A673 (cell line): ENCODE measurements around the gene NDST3. TPM values are rescaled to one million over a fixed set of nuclear protein-coding genes. Genes with fewer than 3 reads are reported as not detected.

ENCODE experiments used
- BruUV-seq: library from RNA; stranded (reverse); fragments of 400-500 nt; replicated peaks from 2 replicates; lab custom pipeline; 2021; lab: Mats Ljungman, UMichigan
- CTCF ChIA-PET: fragments of 300-600 bp; sonication (Branson Sonifier 250); formaldehyde crosslinking; loops from one replicate; lab custom pipeline; 2022; ENCODE audit warnings: antibody characterized with exemption; lab: Charles Lee
- POLR2A ChIA-PET: fragments of 300-600 bp; sonication (Branson Sonifier 250); formaldehyde crosslinking; loops from one replicate; lab custom pipeline; 2022; ENCODE audit warnings: antibody characterized with exemption; ENCODE audit not compliant: low non-redundant PET; lab: Charles Lee
- DNase-seq: peaks from one replicate; pipeline ENCODE4 v3.0.0-alpha.2; 2015; ENCODE audit warnings: low spot score
- H3K27ac ChIP-seq: fragments of 200-600 bp; sonication (generic); 2 replicates; pipeline ENCODE4 v1.5.1; 2016; ENCODE audit warnings: mixed run types, low read depth, mild to moderate bottlenecking, mixed read lengths, antibody characterized with exemption, low read length; ENCODE audit not compliant: poor library complexity, severe bottlenecking
- H3K27me3 ChIP-seq: fragments of 200-600 bp; sonication (generic); replicated peaks from 2 replicates; pipeline ENCODE4 v1.6.1; 2017; ENCODE audit warnings: mixed run types, low read depth, mild to moderate bottlenecking, mixed read lengths, antibody characterized with exemption, low read length; ENCODE audit not compliant: insufficient read depth, poor library complexity
- H3K36me3 ChIP-seq: fragments of 200-600 bp; sonication (generic); 2 replicates; pipeline ENCODE4 v1.6.1; 2016; ENCODE audit warnings: mixed run types, mild to moderate bottlenecking, mixed read lengths, antibody characterized with exemption, low read length; ENCODE audit not compliant: insufficient read depth, poor library complexity, severe bottlenecking
- H3K4me1 ChIP-seq: fragments of 200-600 bp; sonication (generic); 2 replicates; pipeline ENCODE4 v1.6.1; 2017; ENCODE audit warnings: mixed run types, mild to moderate bottlenecking, mixed read lengths, antibody characterized with exemption, low read length; ENCODE audit not compliant: insufficient read depth, poor library complexity, severe bottlenecking
- H3K4me3 ChIP-seq: fragments of 200-600 bp; sonication (generic); 2 replicates; pipeline ENCODE4 v1.5.1; 2016; ENCODE audit warnings: low read depth, mixed run types, mild to moderate bottlenecking, mixed read lengths, low read length; ENCODE audit not compliant: poor library complexity, severe bottlenecking
- H3K9me3 ChIP-seq: fragments of 200-600 bp; sonication (generic); 2 replicates; pipeline ENCODE4 v1.6.1; 2016; ENCODE audit warnings: mixed run types, low read depth, mild to moderate bottlenecking, mixed read lengths, antibody characterized with exemption, low read length; ENCODE audit not compliant: poor library complexity, severe bottlenecking
- EZH2 ChIP-seq: fragments of 200-600 bp; sonication (generic); IDR thresholded peaks from 2 replicates; pipeline ENCODE4 v1.6.1; 2017; ENCODE audit warnings: borderline replicate concordance, low read depth, mild to moderate bottlenecking, mixed read lengths, antibody characterized with exemption, low read length; ENCODE audit not compliant: poor library complexity, severe bottlenecking
- intact Hi-C: fragments of 100-400 bp; cut with micrococcal nuclease; formaldehyde crosslinking; loops from one replicate; pipeline ENCODE4 v1.10.0; 2022; ENCODE audit not compliant: unreplicated experiment
- total RNA-seq: library from RNA; stranded (reverse); gene quantifications from 2 replicates; pipeline ENCODE4 v1.2.3, GENCODE V29; 2021
- TF ChIP-seq, protein P1 (sequence below): fragments of 300-800, 200-600 bp; sonication (generic); conservative IDR thresholded peaks from 2 replicates; pipeline ENCODE4 v1.5.1; 2017; ENCODE audit warnings: low read depth, mild to moderate bottlenecking, antibody characterized with exemption, low read length, moderate library complexity, mixed read lengths

The NDST3 gene
- total RNA-seq, 1 experiment from 2014 or later = 3.0 TPM

DNA sequence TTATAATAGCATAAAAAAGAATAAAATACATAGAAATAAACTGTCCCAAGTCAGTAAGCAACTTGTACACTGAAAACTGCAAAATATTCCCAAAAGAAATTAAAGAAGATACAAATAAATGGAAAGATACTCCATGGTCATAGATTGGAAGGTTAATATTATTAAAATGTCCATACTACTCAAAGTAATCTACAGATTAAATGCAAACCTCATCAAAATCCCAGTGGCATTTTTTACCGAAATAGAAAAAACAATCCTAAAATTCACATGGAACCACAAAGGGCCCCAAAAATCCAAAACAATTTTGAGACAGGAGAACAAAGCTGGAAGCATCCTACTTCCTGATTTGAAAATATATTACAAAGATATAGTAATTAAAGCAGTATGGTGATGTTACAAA is 133.0 kb downstream of the NDST3 start:
- Histone ChIP-seq H3K4me3 (no peak overlapping the region), H3K4me1 (no peaks in the 10 kb centered on the region), H3K36me3 (no peaks in the 10 kb centered on the region), H3K27me3 (no peaks in the 10 kb centered on the region), H3K27ac (no peak overlapping the region), H3K9me3 (peaks cover 13% of the 10 kb centered on the region)
- ChIA-PET CTCF (no interaction called here), POLR2A (no interaction called here)
- DNase-seq = no peak
- intact Hi-C loops = no loop called here
- TF ChIP-seq EZH2 = no peak
- TF ChIP-seq, protein P1, sequence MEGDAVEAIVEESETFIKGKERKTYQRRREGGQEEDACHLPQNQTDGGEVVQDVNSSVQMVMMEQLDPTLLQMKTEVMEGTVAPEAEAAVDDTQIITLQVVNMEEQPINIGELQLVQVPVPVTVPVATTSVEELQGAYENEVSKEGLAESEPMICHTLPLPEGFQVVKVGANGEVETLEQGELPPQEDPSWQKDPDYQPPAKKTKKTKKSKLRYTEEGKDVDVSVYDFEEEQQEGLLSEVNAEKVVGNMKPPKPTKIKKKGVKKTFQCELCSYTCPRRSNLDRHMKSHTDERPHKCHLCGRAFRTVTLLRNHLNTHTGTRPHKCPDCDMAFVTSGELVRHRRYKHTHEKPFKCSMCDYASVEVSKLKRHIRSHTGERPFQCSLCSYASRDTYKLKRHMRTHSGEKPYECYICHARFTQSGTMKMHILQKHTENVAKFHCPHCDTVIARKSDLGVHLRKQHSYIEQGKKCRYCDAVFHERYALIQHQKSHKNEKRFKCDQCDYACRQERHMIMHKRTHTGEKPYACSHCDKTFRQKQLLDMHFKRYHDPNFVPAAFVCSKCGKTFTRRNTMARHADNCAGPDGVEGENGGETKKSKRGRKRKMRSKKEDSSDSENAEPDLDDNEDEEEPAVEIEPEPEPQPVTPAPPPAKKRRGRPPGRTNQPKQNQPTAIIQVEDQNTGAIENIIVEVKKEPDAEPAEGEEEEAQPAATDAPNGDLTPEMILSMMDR = no peak
- BruUV-seq = no TSS peak

DNA sequence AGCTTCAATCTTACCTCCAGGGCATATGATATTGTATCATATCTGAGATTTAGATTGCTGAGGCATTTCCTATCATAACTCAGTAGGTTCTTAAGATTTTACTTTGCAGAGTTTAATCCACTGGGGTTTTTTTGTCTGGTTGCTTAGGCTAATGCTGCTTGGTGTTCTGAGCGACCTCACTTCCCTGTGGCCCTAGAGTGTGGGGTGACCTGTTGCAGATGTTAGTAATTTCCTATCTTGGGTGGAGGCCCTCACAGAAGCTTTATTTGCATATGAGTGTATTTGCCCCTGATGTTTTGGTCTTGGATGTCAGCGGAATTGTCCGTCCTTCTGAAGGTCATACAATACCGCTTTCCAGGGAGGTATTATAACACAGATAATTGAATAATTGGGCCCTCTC is 137.1 kb downstream of the NDST3 start:
- no peak for DNase-seq
- no peak overlapping the region for H3K27ac ChIP-seq
- no TSS peak for BruUV-seq
- TF ChIP-seq, protein P1 = no peak
- no peak for TF ChIP-seq EZH2
- peaks cover 13% of the 10 kb centered on the region for H3K9me3 ChIP-seq
- POLR2A ChIA-PET = no interaction called here
- H3K36me3 ChIP-seq = no peaks in the 10 kb centered on the region
- H3K4me3 ChIP-seq = no peak overlapping the region
- no peaks in the 10 kb centered on the region for H3K27me3 ChIP-seq
- CTCF ChIA-PET = interaction anchor here (0.6 kb wide), 1 partner anchor 28 kb away, joined by 5 read pairs; no protein-coding TSS in a partner anchor
- intact Hi-C loops = no loop called here
- H3K4me1 ChIP-seq = peaks cover 5% of the 10 kb centered on the region

DNA sequence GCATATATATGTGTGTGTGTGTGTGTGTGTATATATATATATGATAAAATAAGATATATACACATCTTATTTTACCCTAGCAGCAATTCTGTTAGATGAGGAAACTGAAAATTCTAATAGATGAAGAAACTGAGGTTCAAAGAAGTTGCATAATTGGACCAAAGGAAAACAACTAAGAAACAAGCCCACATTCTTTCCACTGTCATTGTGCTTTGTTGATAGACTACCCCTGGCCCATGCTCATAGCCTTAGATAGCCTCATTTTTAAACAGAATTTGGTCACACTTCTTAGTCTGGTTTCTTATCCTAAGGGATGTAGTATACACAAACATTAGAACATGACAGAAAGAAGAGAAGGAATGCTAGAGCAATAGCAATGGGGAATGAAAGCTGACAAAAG is 138.8 kb downstream of the NDST3 start:
- Histone ChIP-seq H3K4me1 (peaks cover 5% of the 10 kb centered on the region), H3K36me3 (no peaks in the 10 kb centered on the region), H3K4me3 (no peak overlapping the region), H3K9me3 (no peaks in the 10 kb centered on the region), H3K27ac (no peak overlapping the region), H3K27me3 (no peaks in the 10 kb centered on the region)
- no TSS peak for BruUV-seq
- ChIA-PET CTCF (interaction anchor here (0.6 kb wide), 1 partner anchor 472 kb away, joined by 3 read pairs; no protein-coding TSS in a partner anchor), POLR2A (no interaction called here)
- intact Hi-C loops = no loop called here
- TF ChIP-seq, protein P1 = no peak
- no peak for TF ChIP-seq EZH2
- no peak for DNase-seq
